Measurements from ENCODE around the gene FRZB. TPM values are rescaled to one million over a fixed set of nuclear protein-coding genes. Genes with fewer than 3 reads are reported as not detected.

Gene FRZB
- total and polyA plus RNA-seq, 2 donors (not counting 1 experiment from before 2014, with no cell fraction given), result 1.5 to 2.0 TPM

DNA sequence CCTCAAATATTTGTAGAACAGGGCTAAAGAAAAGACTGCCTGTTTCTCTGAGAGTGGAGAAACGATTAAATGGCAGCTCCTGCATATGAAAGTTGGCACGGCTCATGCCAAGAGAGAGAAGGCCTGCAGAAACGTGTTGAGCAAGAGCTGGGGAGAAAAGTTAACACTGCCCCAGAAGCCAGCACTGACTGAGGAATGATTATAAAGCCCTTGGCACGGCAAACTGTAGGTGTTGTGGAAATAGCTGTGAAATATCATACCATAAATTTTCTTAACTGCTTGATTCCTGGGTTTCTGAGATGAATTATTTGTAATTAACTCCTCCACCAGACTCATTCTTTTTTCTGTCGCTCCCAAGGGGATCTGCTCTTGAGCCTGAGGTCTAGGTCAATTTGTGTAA lies 4.3 kb downstream of the FRZB start:
- no peaks in the 10 kb centered on the region for H3K36me3 ChIP-seq (ENCODE audit: control insufficient read depth, insufficient read depth, low read length)
- H4K20me1 ChIP-seq (ENCODE audit: control insufficient read depth, extremely low read depth, insufficient read depth, low read length), result no peaks in the 10 kb centered on the region
- no peak overlapping the region for H2AFZ ChIP-seq (ENCODE audit: low read length)
- H3K27me3 ChIP-seq (ENCODE audit: control insufficient read depth, insufficient read depth, low read length), result no peaks in the 10 kb centered on the region
- H3K4me3 ChIP-seq (replicated peaks in 1 of 4; ENCODE audit: control extremely low read depth in 1 of 4, insufficient read depth in 1 of 4, low read depth in 3 of 4, low read length in 4 of 4), result no peak overlapping the region
- no peaks in the 10 kb centered on the region for H3K9me3 ChIP-seq (ENCODE audit: control insufficient read depth, insufficient read depth, low read depth, low read length)
- no peak overlapping the region for H3K9ac ChIP-seq (ENCODE audit: insufficient read depth, low read length)
- H3K4me1 ChIP-seq (ENCODE audit: control insufficient read depth, extremely low read depth, insufficient read depth, low read length), result no peaks in the 10 kb centered on the region
- no peaks in the 10 kb centered on the region for H3K79me2 ChIP-seq (ENCODE audit: control insufficient read depth, insufficient read depth, low read length)
- DNase-seq (ENCODE audit: low read depth in 2 of 2), result no peak
- H3K27ac ChIP-seq (ENCODE audit: insufficient read depth, low read length), result no peak overlapping the region
- TF ChIP-seq CTCF (conservative IDR thresholded peaks at IDR 0.05 in 1 of 2, IDR thresholded peaks at IDR 0.05 in 1 of 2; ENCODE audit: low read depth in 1 of 2, low read length in 2 of 2) (no peak), EZH2 (IDR thresholded peaks at IDR 0.05; ENCODE audit: low read length, missing control alignments) (no peak)
- H3K4me2 ChIP-seq (ENCODE audit: extremely low read depth, insufficient read depth, low read length), result no peak overlapping the region

DNA sequence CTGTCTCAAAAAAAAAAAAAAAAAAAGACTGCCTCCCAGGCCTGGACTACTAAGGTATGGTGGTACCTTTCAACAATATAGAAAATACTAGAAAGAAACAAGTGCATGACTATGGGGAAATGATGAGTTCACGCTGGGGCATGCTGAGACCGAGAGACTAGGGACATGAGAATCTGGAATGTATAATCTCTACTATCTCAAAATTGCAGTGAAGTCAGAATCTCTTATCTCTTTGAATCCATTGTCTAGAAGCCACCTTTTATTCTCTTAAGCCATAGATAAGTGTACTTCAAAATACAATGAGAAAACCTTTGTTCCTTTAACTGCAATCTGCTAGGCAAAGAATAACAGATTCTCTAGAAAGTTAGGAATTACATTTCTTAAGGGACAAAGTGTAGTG lies 5.6 kb downstream of the FRZB start:
- H3K4me1 ChIP-seq (ENCODE audit: control insufficient read depth, extremely low read depth, insufficient read depth, low read length), result no peaks in the 10 kb centered on the region
- H2AFZ ChIP-seq (ENCODE audit: low read length), result no peak overlapping the region
- H3K4me3 ChIP-seq (replicated peaks in 1 of 4; ENCODE audit: control extremely low read depth in 1 of 4, insufficient read depth in 1 of 4, low read depth in 3 of 4, low read length in 4 of 4), result no peak overlapping the region
- no peaks in the 10 kb centered on the region for H4K20me1 ChIP-seq (ENCODE audit: control insufficient read depth, extremely low read depth, insufficient read depth, low read length)
- no peaks in the 10 kb centered on the region for H3K79me2 ChIP-seq (ENCODE audit: control insufficient read depth, insufficient read depth, low read length)
- DNase-seq (ENCODE audit: low read depth in 2 of 2), result no peak
- H3K27me3 ChIP-seq (ENCODE audit: control insufficient read depth, insufficient read depth, low read length), result no peaks in the 10 kb centered on the region
- no peak overlapping the region for H3K9ac ChIP-seq (ENCODE audit: insufficient read depth, low read length)
- no peak overlapping the region for H3K27ac ChIP-seq (ENCODE audit: insufficient read depth, low read length)
- TF ChIP-seq CTCF (conservative IDR thresholded peaks at IDR 0.05 in 1 of 2, IDR thresholded peaks at IDR 0.05 in 1 of 2; ENCODE audit: low read depth in 1 of 2, low read length in 2 of 2) (no peak), EZH2 (IDR thresholded peaks at IDR 0.05; ENCODE audit: low read length, missing control alignments) (no peak)
- no peak overlapping the region for H3K4me2 ChIP-seq (ENCODE audit: extremely low read depth, insufficient read depth, low read length)
- H3K36me3 ChIP-seq (ENCODE audit: control insufficient read depth, insufficient read depth, low read length), result no peaks in the 10 kb centered on the region
- H3K9me3 ChIP-seq (ENCODE audit: control insufficient read depth, insufficient read depth, low read depth, low read length), result no peaks in the 10 kb centered on the region

- Histone ChIP-seq H2AFZ (ENCODE audit: low read length) (no peak overlapping the region), H3K27me3 (ENCODE audit: control insufficient read depth, insufficient read depth, low read length) (no peaks in the 10 kb centered on the region), H3K4me2 (ENCODE audit: extremely low read depth, insufficient read depth, low read length) (no peak overlapping the region), H4K20me1 (ENCODE audit: control insufficient read depth, extremely low read depth, insufficient read depth, low read length) (no peaks in the 10 kb centered on the region), H3K36me3 (ENCODE audit: control insufficient read depth, insufficient read depth, low read length) (no peaks in the 10 kb centered on the region), H3K4me3 (replicated peaks in 1 of 4; ENCODE audit: control extremely low read depth in 1 of 4, insufficient read depth in 1 of 4, low read depth in 3 of 4, low read length in 4 of 4) (no peak overlapping the region), H3K9ac (ENCODE audit: insufficient read depth, low read length) (no peak overlapping the region), H3K27ac (ENCODE audit: insufficient read depth, low read length) (no peak overlapping the region), H3K79me2 (ENCODE audit: control insufficient read depth, insufficient read depth, low read length) (no peaks in the 10 kb centered on the region), H3K4me1 (ENCODE audit: control insufficient read depth, extremely low read depth, insufficient read depth, low read length) (no peaks in the 10 kb centered on the region), H3K9me3 (ENCODE audit: control insufficient read depth, insufficient read depth, low read depth, low read length) (no peaks in the 10 kb centered on the region)
- peak in 1 of 2 donors; percentile 82 for DNase-seq (ENCODE audit: low read depth in 2 of 2)
- no peak for TF ChIP-seq CTCF (conservative IDR thresholded peaks at IDR 0.05 in 1 of 2, IDR thresholded peaks at IDR 0.05 in 1 of 2; ENCODE audit: low read depth in 1 of 2, low read length in 2 of 2)
- TF ChIP-seq EZH2 (IDR thresholded peaks at IDR 0.05; ENCODE audit: low read length, missing control alignments), result no peak
These were observed 7.8 kb downstream of the FRZB start for GRCh38 chr2:182858671-182859070.
